ENCODE measurements around the gene DYNLL1. TPM values are rescaled to one million over a fixed set of nuclear protein-coding genes. Genes with fewer than 3 reads are reported as not detected.

Gene DYNLL1
- total and polyA plus RNA-seq, 2 donors (not counting 3 experiments of a cell fraction or from before 2014, with no cell fraction given), result 469 to 600 TPM

GRCh38 chr12:120534703-120535655 is 39.1 kb downstream of the DYNLL1 start:
- no peaks in the 10 kb centered on the region for H3K9me3 ChIP-seq (replicated peaks; ENCODE audit: control insufficient read depth, insufficient read depth, low read length)
- no peaks in the 10 kb centered on the region for H3K27me3 ChIP-seq (ENCODE audit: control insufficient read depth in 2 of 2, insufficient read depth in 2 of 2, low read length in 2 of 2)
- intact Hi-C loops (cut with micrococcal nuclease) (no loop called here), dilution Hi-C loops (cut with MboI; ENCODE audit: extremely low pct_ligation_motif_present, low sequenced_read_pairs) (no loop called here)
- POLR2A ChIA-PET, result no interaction called here
- peak overlapping the region; percentile 100 for H3K4me2 ChIP-seq (ENCODE audit: insufficient read depth, low read length)
- peaks cover 47% of the 10 kb centered on the region for H3K4me1 ChIP-seq (ENCODE audit: control insufficient read depth, extremely low read depth, insufficient read depth, low read length)
- no peak for TF ChIP-seq POLR2A (IDR thresholded peaks at IDR 0.05; ENCODE audit: low read depth, low read length)
- no peak for TF ChIP-seq GATA2 (IDR thresholded peaks at IDR 0.05; ENCODE audit: insufficient read depth, insufficient read length, low read depth, low read length)
- no peak for TF ChIP-seq EZH2 (IDR thresholded peaks at IDR 0.05; ENCODE audit: borderline replicate concordance, low read depth, low read length, severe bottlenecking)
- no peak for TF ChIP-seq POLR2AphosphoS5 (IDR thresholded peaks at IDR 0.05; ENCODE audit: insufficient read depth, low read depth, low read length)
- TF ChIP-seq FOS (IDR thresholded peaks at IDR 0.05; ENCODE audit: borderline replicate concordance, insufficient read depth, low read length), result peak; percentile 79
- TF ChIP-seq, protein P1, sequence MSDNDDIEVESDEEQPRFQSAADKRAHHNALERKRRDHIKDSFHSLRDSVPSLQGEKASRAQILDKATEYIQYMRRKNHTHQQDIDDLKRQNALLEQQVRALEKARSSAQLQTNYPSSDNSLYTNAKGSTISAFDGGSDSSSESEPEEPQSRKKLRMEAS (IDR thresholded peaks at IDR 0.05; ENCODE audit: insufficient read depth, insufficient read length), result no peak
- TF ChIP-seq JUN (IDR thresholded peaks at IDR 0.05; ENCODE audit: borderline replicate concordance, insufficient read depth, insufficient read length, low read depth), result peak; percentile 66
- TF ChIP-seq MYC (IDR thresholded peaks at IDR 0.05; ENCODE audit: low read depth, low read length), result no peak
- TF ChIP-seq, protein P2, sequence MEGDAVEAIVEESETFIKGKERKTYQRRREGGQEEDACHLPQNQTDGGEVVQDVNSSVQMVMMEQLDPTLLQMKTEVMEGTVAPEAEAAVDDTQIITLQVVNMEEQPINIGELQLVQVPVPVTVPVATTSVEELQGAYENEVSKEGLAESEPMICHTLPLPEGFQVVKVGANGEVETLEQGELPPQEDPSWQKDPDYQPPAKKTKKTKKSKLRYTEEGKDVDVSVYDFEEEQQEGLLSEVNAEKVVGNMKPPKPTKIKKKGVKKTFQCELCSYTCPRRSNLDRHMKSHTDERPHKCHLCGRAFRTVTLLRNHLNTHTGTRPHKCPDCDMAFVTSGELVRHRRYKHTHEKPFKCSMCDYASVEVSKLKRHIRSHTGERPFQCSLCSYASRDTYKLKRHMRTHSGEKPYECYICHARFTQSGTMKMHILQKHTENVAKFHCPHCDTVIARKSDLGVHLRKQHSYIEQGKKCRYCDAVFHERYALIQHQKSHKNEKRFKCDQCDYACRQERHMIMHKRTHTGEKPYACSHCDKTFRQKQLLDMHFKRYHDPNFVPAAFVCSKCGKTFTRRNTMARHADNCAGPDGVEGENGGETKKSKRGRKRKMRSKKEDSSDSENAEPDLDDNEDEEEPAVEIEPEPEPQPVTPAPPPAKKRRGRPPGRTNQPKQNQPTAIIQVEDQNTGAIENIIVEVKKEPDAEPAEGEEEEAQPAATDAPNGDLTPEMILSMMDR (IDR thresholded peaks at IDR 0.05; ENCODE audit: extremely low read depth in 1 of 2, insufficient read depth in 1 of 2, low read depth in 1 of 2, low read length in 2 of 2), result peak in 1 of 2 donors; percentile 7
- BruUV-seq (replicated peaks), result TSS peak; percentile 43
- H3K27ac ChIP-seq (ENCODE audit: insufficient read depth, low read depth, low read length), result peak overlapping the region; percentile 52
- peak overlapping the region; percentile 63 for H3K9ac ChIP-seq (replicated peaks; ENCODE audit: extremely low read depth, insufficient read depth, low read length)
- H4K20me1 ChIP-seq (replicated peaks; ENCODE audit: control insufficient read depth, extremely low read depth, insufficient read depth, low read length), result peaks cover 14% of the 10 kb centered on the region
- H3K4me3 ChIP-seq (replicated peaks in 1 of 3; ENCODE audit: insufficient read depth in 1 of 3, low read depth in 1 of 3, low read length in 3 of 3), result peak overlapping the region; percentile 40 to 83 (median 69)
- peak; percentile 81 for DNase-seq (ENCODE audit: low read depth, low spot score)
- H3K36me3 ChIP-seq (ENCODE audit: control insufficient read depth in 2 of 2, extremely low read depth in 1 of 2, insufficient read depth in 2 of 2, low read length in 2 of 2), result no peaks in the 10 kb centered on the region
- CTCF ChIA-PET, result interaction anchor here (1.2 to 1.4 kb wide), 2 partner anchors 27 to 30 kb away, joined by 3 read pairs; no protein-coding TSS in a partner anchor
- H2AFZ ChIP-seq (ENCODE audit: low read depth, low read length), result peak overlapping the region; percentile 6
- peak; percentile 81 for FAIRE-seq
- peaks cover 58% of the 10 kb centered on the region for H3K79me2 ChIP-seq (ENCODE audit: control insufficient read depth, insufficient read depth, low read length)
- no peaks in the 10 kb centered on the region for H3K9me1 ChIP-seq (replicated peaks; ENCODE audit: control insufficient read depth, extremely low read depth, insufficient read depth, low read length)
